GM21381 (cell line): Measurements from ENCODE around the gene DNAH10.
"Not testable (repeated sequence)": the region's sequence is repeated elsewhere in the genome, so short reads cannot be mapped to it uniquely, and the experiment has no call there.

Experiments
- ATAC-seq: cut with Tn5 transposase; IDR thresholded peaks from one replicate; pipeline ENCODE4 v1.9.1; 2021; ENCODE audit warnings: mild to moderate bottlenecking, moderate library complexity; ENCODE audit not compliant: unreplicated experiment

DNAH10 gene

DNA sequence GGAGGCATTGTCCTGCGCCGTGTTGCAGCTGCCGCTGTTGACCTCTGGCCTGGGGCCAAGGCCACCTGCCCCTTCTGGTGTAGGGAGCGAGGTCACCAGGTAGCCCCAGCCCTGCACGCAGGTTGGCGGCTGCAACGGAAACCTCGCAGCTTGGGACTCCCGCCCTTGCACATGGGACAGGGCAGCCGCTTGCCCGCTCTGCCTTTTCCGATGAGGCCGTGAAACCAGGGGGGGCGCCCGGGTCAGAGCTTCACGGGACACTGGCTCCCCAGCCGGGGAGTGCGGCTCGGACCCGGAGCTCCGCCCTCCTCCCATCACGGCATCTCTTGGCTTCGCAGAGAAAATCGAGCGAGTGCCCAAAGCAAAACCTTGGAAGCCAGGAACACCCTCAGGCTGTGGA, 25.4 kb downstream of the DNAH10 start:
- no peak for ATAC-seq

- no peak for ATAC-seq
Measured at GRCh38 chr12:123788541-123788940, 26.4 kb downstream of the DNAH10 start.

- not testable (repeated sequence) for ATAC-seq
Measured at GRCh38 chr12:123789422-123789821, 27.3 kb downstream of the DNAH10 start.

- no peak for ATAC-seq
Measured at GRCh38 chr12:123790905-123791467, 28.9 kb downstream of the DNAH10 start.

DNA sequence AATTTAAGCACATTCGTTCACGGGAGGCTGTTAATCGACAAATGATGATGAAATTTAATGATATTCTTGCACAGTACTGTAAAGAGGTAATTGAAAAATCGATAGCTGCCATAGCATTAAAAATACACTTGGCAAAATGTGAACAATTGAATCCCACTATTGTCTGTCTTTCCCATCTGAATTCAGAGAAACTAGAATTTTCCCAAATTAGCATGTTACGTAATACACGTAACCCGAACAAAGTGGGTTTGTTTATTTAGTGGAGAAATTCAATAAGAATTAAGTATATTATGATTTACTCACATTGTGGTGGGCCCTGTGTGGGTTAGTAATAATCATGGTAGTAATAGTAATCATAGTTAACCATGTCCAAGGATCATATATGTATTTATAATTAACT, 31.9 kb downstream of the DNAH10 start:
- no peak for ATAC-seq

DNA sequence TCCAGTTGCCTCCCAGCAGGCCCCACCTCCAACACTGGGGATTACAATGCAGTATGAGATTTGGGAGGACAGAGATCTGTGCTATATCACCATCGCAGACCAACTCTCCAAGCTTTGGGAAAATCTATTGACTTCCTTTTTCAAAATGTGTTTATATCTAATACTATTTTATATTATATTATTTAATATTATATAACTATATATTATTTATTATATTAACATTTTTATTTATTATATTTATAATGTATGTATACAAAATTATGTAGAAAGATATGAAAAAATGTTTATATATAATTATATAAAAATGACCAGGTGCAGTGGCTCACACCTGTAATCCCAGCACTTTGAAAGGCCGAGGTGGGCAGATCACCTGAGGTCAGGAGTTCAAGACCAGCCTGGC, 36.4 kb downstream of the DNAH10 start:
- no peak for ATAC-seq

- ATAC-seq, result no peak
Measured at GRCh38 chr12:123799227-123799626, 37.1 kb downstream of the DNAH10 start.

DNA sequence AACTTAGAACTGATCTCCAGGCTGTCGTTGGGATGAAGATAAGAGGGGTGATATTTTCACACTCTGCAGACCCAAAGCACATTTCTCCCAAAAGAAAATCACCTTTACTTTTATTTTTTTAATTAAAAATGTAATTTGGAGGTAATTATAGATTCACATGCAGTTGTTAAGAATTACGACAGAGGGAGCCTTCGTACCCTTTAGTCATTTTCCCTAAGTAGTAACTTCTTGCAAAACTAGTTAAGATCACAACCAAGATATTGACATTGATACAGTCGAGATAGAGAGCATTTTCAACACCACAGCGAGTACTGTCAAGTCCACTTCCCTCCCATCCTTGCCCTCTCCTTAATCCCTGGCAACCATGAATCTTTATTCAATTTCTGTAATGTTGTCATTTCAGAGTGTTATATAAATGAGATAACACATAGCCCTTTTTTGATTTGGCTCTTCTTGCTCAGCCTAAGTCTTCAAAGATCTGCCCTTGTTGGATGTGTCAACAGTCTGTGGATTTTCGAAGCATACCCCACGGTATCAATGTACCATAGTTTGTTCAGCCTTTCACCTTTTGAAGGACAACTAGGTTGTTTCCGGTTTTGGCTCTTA, 39.6 kb downstream of the DNAH10 start:
- no peak for ATAC-seq

DNA sequence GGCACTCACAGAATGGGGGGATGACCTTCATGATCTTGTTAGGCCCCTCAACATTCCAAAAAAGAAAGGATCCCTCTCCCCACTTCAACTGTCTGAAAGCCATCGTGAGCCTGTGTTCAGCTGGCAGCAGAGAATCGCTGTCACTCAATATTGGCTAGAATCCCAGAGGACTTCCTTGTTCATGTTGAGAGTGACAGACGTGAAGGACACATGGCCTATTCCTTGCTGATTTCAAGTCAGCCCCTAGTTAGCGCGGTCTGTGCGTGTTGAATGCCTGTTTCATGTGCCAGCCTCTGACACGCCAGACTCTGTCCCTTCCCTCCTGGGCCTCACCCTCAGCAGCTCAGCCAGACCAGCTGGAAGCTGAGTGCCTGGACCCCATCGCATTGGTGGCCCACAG, 43.1 kb downstream of the DNAH10 start:
- no peak for ATAC-seq

GRCh38 chr12:123807002-123807401, 44.9 kb downstream of the DNAH10 start:
- ATAC-seq, result no peak

DNA sequence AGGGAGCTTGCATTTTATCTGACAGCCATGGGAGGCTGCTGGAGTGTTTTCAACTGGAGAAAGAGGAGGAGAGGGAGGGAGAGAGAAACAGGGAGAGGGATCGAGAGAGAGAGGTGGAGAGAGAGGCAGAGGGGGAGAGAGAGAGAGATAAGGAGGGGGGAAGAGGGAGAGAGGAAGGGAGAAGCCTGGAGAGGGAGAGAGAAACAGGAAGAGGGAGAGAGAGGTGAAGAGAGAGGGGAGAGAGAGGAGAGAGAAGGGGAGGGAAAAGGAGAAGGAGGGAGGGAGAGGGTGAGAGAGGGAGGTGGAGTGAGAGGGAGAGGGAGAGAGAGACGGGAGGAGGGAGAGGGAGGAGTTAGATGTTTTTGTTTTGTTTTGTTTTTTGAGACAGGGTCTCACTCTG, 45.6 kb downstream of the DNAH10 start:
- no peak for ATAC-seq

DNA sequence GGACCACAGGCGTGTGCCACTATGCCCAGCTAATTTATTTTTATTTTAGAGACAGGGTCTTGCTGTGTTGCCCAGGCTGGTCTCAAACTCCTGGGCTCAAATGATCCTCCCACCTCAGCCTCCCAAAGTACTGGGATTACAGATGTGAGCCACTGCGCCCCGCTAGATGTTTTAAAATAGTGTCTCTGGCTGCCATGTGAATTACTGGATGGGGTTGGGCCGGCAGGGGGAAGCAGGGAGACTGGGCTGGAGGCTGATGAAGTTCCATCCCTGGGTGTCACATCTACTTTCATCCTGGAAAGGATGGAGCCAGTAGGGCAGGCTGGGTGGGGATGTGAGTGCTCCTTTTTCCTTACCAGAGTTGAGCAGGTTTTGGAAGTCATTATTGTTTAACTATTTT, 46.1 kb downstream of the DNAH10 start:
- ATAC-seq, result no peak

GRCh38 chr12:123813349-123813748, 51.2 kb downstream of the DNAH10 start:
- no peak for ATAC-seq

- ATAC-seq, result no peak
Measured at GRCh38 chr12:123815968-123816367, 53.9 kb downstream of the DNAH10 start.

GRCh38 chr12:123816896-123817537, 54.9 kb downstream of the DNAH10 start:
- ATAC-seq, result no peak

DNA sequence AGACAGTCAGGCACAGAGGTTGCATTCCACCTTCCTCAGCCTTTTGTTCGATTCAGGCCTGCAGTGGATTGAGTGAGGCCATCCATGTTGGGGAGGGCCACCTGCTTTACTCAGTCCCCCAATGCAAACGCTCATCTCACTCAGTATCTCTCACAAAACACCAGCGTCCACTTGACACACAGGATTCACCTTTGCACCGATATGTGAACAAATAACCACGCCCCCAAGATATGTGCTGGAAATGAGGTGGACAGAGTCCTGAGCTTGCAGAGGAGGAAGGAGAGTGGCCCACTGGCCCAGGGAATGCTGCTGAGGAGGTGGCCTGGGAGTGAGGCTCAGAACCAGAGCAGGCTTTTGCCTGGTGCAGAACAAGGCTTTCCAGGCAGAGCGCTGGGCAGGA, 60.7 kb downstream of the DNAH10 start:
- ATAC-seq, result no peak

GRCh38 chr12:123828120-123828519, 66.0 kb downstream of the DNAH10 start:
- no peak for ATAC-seq

DNA sequence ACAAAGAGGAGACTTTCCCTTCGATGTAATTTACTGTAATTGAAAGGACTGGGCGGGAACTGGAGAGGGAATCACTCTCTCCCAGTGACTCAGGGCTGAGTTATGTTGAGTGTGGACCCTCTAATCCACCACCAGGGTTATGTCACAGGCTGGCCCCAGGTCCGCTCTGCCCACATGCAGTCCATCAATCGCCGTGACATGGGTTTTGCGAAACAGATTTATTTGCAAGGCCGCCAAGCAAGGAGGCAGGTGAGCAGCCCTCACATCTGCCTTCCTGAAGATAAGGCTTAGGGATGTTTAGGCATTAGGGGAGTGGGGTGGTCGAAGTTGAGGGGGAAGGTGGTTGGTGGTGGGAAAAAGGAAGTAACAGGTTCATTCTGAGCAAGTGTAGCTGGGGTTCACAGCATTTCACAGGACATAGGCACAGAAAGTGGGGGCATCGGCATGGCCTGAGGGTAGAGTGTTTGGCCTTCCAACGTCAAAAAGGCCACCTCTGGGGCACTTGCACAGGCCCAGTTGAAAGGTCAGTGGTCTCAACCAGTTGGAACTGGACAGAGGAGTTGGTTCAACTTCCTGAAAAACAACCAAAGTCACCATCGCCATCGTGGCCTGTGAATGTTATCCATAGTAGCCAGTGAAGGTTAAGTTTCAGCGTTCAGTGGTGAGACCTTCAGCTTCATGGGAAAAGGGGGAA, 66.9 kb downstream of the DNAH10 start:
- no peak for ATAC-seq

GRCh38 chr12:123829561-123829960, 67.5 kb downstream of the DNAH10 start:
- no peak for ATAC-seq

DNA sequence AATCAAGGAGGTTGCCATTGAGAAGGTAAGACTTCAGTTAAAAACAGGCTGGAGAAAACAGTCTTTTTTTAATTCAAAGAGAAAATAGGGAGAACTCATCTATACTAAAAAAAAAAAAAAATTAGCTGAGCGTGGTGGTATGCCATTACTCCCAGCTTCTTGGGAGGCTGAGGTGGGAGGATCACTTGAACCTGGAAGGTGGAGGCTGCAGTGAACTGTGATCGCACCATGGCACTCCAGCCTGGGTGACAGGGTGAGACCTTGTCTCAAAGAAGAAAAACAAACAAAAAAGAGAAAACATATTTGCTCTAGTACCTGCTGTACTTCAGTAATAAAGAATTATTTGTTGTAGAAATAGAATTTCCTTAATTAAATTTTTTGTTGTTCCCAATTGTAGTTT, 68.6 kb downstream of the DNAH10 start:
- no peak for ATAC-seq

- no peak for ATAC-seq
Measured at GRCh38 chr12:123832052-123832451, 70.0 kb downstream of the DNAH10 start.

DNA sequence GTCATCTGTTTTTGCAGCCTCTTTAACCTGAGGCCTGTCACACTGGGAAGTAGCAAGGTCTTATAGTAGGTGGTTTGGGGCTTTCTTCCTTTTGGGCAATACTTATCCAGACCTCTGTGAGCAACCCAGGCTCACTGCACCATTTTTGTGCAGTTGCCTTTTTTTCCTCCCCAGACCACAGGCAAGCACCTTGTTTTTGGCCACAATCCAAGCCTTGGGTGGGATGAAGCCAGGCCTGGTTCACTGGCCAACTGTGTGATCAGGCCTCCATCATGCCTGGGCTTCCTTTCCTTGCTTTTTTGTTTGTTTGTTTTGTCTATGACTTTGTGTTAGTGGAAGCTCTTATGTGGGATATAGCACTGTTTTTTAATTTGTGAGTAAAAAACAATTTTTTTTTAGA, 71.7 kb downstream of the DNAH10 start:
- ATAC-seq, result no peak
